Measurements from ENCODE around the gene OR2V1. TPM values are rescaled to one million over a fixed set of nuclear protein-coding genes. Genes with fewer than 3 reads are reported as not detected.

The OR2V1 gene
- total RNA-seq, 1 donor from 2014 or later, result not detected

GRCh38 chr5:181112476-181112875 lies 18.5 kb downstream of the OR2V1 start:
- H3K4me3 Mint-ChIP-seq, result no peak overlapping the region

DNA sequence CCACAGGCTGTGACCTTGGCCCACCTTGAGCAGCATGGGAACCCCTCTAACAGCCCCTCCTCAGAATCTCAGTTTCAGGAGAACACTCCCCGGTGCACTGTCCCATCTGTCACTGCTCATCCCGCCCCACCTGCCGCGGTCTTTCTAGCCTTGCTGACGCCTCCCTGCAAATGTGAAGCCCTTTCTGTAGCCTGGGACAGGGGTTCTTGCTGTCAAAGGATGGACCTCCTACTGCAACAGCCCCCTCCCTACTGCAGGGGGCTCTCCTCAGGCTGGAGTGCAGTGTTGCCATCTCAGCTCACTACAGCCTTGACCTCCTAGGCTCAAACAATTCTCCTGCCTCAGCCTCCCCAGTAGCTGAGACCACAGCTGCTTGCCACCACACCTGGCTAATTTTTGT lies 20.0 kb downstream of the OR2V1 start:
- Mint-ChIP-seq H3K9me3 (no peaks in the 10 kb centered on the region), H3K4me1 (no peaks in the 10 kb centered on the region), H3K4me3 (no peak overlapping the region), H3K27ac (no peak overlapping the region), H3K27me3 (ENCODE audit: low read depth) (peaks cover 95% of the 10 kb centered on the region), H3K36me3 (no peaks in the 10 kb centered on the region)
- no peak for DNase-seq (ENCODE audit: low spot score in 2 of 2, unreplicated experiment in 2 of 2)
- no peak for TF ChIP-seq CTCF (IDR thresholded peaks at IDR 0.05; ENCODE audit: unreplicated experiment)

More at GRCh38 chr5:181112476-181112875, 18.5 kb downstream of the OR2V1 start:
- Mint-ChIP-seq H3K9me3 (no peaks in the 10 kb centered on the region), H3K36me3 (no peaks in the 10 kb centered on the region), H3K27me3 (ENCODE audit: low read depth) (peaks cover 96% of the 10 kb centered on the region), H3K4me1 (no peaks in the 10 kb centered on the region), H3K27ac (no peak overlapping the region)
- DNase-seq (ENCODE audit: low spot score in 2 of 2, unreplicated experiment in 2 of 2), result no peak
- TF ChIP-seq CTCF (IDR thresholded peaks at IDR 0.05; ENCODE audit: unreplicated experiment), result no peak

GRCh38 chr5:181109489-181110013 lies 21.4 kb downstream of the OR2V1 start:
- no peak overlapping the region for H3K4me3 Mint-ChIP-seq
- H3K36me3 Mint-ChIP-seq, result no peaks in the 10 kb centered on the region
- TF ChIP-seq CTCF (IDR thresholded peaks at IDR 0.05; ENCODE audit: unreplicated experiment), result no peak
- peaks cover 95% of the 10 kb centered on the region for H3K27me3 Mint-ChIP-seq (ENCODE audit: low read depth)
- H3K27ac Mint-ChIP-seq, result no peak overlapping the region
- DNase-seq (ENCODE audit: low spot score in 2 of 2, unreplicated experiment in 2 of 2), result no peak
- H3K4me1 Mint-ChIP-seq, result no peaks in the 10 kb centered on the region
- no peaks in the 10 kb centered on the region for H3K9me3 Mint-ChIP-seq

GRCh38 chr5:181108578-181109165 lies 22.3 kb downstream of the OR2V1 start:
- Mint-ChIP-seq H3K9me3 (no peaks in the 10 kb centered on the region), H3K4me3 (no peak overlapping the region), H3K27ac (no peak overlapping the region), H3K27me3 (ENCODE audit: low read depth) (peaks cover 94% of the 10 kb centered on the region), H3K4me1 (peaks cover 3% of the 10 kb centered on the region), H3K36me3 (no peaks in the 10 kb centered on the region)
- TF ChIP-seq CTCF (IDR thresholded peaks at IDR 0.05; ENCODE audit: unreplicated experiment), result no peak
- no peak for DNase-seq (ENCODE audit: low spot score in 2 of 2, unreplicated experiment in 2 of 2)

DNA sequence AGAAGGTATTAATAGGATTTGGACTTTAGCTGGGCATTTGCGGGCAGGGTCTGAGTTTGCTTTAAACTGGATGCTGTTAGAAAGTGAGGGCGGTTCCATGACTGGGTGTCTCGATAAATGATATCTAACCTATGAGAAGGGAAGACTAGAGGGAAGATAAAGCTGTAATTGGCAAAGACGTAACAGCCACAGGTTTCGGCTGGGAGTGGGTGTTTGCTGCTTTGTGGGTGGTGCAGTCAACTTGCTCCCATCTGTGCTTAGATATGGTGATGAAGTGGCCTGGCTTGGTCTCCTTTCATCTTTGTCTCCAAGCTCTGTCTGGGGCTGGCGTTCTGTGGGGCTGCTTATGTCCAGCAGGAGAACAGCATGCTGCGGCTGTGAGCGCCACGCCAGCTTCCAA lies 23.3 kb downstream of the OR2V1 start:
- H3K4me3 Mint-ChIP-seq, result no peak overlapping the region
- no peaks in the 10 kb centered on the region for H3K36me3 Mint-ChIP-seq
- no peak for TF ChIP-seq CTCF (IDR thresholded peaks at IDR 0.05; ENCODE audit: unreplicated experiment)
- H3K27me3 Mint-ChIP-seq (ENCODE audit: low read depth), result peaks cover 94% of the 10 kb centered on the region
- H3K27ac Mint-ChIP-seq, result no peak overlapping the region
- DNase-seq (ENCODE audit: low spot score in 2 of 2, unreplicated experiment in 2 of 2), result no peak
- peaks cover 3% of the 10 kb centered on the region for H3K4me1 Mint-ChIP-seq
- H3K9me3 Mint-ChIP-seq, result no peaks in the 10 kb centered on the region

All from mesothelial cell of epicardium (in vitro differentiated cells).